Erythroblast (primary cell): ENCODE data around the gene ACACB.

Source experiments
- GATA1 ChIP-seq: IDR thresholded peaks from 2 replicates; pipeline ENCODE4 v1.6.1; 2011; ENCODE audit warnings: low read depth, mild to moderate bottlenecking, control low read depth, low read length, moderate library complexity
- POLR2A ChIP-seq: IDR thresholded peaks from 2 replicates; pipeline ENCODE4 v1.6.1; 2011; ENCODE audit warnings: mild to moderate bottlenecking, low read length

GRCh38 chr12:109239179-109239578 lies 122.8 kb downstream of the ACACB start:
- TF ChIP-seq POLR2A, result no peak
- no peak for TF ChIP-seq GATA1
